NCI-H1436 (cell line): ENCODE measurements around the gene ARHGAP23.
"Not testable (repeated sequence)": the region's sequence is repeated elsewhere in the genome, so short reads cannot be mapped to it uniquely, and the experiment has no call there.

Source experiments
- DNase-seq: peaks from one replicate; lab custom pipeline; 2025; lab: John Stamatoyannopoulos, UW

The ARHGAP23 gene

DNA sequence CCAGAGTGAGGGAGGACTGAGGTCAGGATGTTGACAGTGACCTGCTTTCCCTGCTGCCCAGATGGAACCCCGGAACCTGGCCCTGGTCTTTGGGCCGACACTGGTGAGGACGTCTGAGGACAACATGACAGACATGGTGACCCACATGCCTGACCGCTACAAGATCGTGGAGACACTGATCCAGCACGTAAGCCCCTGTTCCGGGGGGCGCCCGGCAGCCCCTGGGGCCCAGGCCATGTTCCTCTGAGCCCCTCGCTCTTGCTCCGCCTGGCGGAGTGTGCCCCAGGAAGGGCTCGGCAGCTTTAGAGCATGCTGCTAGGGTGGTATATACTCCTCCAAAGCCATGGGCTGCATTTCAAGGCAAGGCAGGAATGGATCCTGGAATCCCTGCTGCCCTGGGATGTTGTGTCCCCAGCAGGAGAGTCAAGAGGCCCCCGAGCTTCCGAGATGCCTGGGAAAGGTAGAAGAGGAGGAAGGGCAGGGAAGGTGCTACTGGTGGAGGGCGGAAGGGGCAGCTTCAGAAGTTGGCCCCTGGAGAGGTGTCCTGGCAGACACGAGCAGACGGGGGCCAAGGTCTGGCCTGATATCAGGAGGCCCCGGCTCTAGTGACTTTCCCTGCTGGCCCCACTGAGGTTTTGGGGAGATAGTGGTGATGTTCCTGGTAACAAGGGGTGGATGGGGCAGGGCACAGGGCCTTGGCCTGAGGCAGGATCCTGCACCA lies 63.2 kb downstream of the ARHGAP23 start:
- DNase-seq: not testable (repeated sequence)

DNA sequence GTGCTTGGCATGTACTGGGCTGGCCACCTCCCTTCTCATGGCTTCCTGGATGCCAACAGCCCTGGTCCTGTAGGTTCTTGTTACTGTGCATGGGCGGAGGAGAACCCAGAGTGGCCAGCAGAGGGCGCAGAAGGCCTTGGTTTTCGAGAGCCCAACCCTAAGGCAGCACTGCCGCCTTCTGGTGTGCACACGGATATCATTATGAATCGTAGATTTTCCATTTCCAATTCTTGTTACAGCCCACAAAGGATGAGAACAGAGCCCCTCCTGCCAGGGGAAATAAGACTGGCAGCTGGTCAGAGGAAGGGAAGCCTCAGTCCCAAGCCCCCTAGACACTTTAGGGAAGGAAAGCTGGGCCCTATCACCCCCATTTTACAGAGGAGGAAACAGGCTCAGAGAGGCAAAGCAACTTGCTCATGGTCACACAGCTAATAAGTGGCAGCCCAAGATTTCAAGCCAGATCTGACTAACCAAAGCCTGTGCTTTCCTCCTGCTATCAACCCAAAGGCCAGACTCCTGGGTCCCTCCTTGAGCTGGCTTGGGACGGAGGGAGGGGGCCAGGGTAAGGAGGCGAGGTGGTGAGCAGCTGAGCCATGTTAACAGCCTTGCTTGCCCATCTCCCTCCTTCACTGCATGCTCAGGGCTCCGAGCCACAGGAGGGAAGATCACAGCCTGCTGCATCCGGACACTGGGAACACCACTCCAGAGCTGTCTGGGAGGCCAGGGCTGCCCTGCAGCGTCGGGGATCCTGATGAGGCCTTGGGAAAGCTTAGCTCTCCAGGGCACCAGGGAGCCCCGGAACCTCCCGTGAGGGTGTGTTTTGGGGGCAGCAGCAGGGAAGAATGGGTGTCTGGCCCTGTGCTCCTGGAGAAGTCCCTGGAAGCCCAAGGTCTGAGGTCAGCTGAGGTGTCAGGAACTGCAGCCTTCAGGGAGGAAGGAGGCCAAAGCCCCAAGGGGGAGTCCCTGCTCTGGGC lies 64.1 kb downstream of the ARHGAP23 start:
- DNase-seq: peak; percentile 91

DNA sequence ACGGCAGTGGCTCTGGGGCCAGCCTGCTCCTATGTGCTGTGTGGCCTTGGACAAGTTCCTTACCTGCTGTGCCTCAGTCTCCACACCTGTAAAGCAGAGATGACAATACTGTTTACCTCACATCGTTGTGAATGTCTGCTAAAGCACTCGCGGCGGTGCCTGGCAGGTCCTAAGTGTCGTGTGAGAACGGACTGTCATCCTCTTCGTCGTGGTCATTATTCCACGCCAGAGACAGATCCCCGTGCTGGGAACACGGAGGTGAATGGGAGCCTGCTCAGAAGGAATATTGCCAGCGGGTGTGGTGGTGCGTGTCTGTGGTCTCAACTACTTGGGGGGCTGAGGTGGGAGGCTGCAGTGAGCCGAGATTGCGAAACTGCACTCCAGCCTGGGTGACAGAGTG lies 65.9 kb downstream of the ARHGAP23 start:
- DNase-seq: not testable (repeated sequence)

DNA sequence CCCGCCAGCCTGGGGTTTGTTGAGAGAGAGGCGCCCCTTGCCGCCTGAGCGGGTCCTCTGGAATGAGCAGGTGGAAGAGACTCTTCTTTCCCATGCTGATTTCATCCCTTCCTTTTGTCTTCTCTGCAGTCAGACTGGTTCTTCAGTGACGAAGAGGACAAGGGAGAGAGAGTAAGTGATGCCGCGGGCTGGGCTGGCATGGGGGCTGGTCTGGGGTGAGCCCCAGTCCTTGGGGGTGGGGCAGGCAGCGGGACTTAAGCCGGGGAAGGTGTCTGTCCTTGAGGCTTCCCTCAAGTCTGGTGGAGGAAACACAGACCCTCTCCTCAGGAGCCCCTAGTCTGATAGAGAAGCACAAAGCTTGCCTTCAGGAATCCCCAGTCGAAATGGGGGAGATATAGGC lies 69.4 kb downstream of the ARHGAP23 start:
- not testable (repeated sequence) for DNase-seq

DNA sequence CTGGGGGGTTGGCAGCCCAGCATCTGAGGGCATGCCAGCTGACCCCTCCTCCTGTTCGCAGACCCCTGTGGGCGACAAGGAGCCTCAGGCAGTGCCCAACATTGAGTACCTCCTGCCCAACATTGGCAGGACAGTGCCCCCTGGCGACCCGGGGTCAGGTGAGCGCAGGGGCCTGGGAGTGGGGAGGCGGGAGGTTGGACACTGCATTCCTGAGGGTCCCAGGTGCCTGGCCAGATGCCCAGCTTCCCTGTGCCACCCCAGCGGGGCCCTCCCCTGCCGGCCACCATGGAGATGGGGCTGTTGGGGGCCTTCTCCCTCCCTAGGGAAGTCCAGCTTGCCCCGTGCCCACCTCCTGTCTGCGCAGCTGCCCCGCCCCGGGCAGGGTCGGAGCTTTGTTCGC lies 70.1 kb downstream of the ARHGAP23 start:
- DNase-seq: no peak

DNA sequence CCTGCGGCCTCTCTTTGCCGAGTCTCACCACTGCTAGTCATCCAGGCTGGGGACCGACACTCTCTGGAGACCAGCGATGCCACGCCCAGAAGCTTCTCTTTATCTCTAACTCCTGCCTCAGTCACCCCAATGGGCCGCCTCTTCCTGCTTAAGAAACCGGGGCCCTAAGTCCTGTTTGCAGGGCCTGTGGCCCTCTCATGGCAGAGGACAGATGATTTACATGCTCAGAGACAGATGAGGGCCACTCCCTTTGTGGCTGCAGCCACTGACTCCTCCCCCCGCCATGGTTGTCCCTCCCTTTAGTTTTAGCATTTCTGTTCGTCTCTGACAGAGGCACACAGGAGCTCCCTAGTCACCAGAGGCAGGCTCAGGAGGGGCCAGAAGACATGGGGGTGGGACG lies 71.0 kb downstream of the ARHGAP23 start:
- DNase-seq: not testable (repeated sequence)

DNA sequence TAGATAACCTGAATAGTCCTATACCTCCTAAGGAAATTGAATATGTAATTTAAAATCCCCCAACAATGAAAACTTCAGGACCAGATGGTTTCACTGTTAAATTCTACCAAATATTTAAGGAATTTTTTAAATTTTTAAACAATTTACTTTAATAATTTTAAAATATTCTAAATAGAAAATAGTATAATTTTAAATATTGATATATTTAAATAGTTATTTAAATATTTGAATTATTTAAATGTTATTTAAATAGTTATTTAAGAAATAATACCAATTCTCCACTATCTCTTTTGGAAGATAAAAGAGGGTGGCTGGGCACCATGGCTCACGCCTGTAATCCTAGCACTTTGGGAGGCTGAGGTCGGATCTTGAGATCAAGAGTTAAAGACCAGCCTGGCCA lies 73.5 kb downstream of the ARHGAP23 start:
- DNase-seq: not testable (repeated sequence)

DNA sequence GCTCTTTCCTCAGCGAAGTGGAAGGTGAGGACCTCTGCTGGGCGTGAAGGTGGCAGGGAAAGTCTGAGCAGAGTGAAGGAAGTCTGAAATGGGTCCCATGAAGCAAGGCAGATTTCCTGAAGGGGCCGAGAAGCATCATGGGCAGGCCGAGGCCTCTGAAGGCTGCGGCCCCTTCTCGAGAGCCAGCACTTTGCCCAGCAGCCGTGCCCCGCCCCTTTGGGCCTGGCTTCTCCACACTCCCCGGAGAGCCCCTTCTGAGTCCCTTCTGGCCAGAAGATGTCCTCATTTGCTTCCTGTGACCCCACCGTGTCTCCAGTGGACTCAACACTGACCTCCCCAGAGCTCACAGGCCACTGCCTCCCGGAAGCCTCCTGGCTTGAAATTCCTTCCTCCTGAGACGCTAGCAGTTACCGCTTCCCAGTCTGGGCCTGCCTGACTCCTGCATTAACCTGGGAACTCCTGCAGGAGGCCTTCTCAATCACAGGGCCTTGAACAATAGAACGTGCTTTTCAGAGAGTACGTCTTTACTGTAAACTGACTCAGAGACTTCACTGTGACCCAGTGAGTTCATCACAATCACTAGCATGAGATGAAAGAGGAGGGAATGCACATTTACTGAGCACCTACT lies 75.1 kb downstream of the ARHGAP23 start:
- not testable (repeated sequence) for DNase-seq

DNA sequence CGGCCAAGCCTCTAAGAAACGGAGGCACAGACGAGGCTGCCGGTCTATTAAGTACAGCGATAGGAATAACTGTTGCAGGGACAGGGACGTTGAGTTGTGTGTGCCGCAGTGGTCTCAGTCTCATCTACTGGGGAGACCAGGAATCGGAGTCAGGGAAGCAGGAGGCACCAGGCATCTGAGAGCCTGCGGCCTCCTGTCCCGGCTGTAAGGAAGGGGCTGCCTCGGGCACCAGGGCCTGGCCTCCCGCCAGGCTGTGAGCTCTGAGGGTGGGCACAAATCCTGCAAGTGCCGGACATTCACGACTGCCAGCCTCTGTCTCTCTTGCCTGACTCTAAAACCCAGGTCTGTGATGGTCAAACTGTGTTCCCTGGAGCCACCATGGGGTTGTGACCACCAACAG lies 76.0 kb downstream of the ARHGAP23 start:
- no peak for DNase-seq

DNA sequence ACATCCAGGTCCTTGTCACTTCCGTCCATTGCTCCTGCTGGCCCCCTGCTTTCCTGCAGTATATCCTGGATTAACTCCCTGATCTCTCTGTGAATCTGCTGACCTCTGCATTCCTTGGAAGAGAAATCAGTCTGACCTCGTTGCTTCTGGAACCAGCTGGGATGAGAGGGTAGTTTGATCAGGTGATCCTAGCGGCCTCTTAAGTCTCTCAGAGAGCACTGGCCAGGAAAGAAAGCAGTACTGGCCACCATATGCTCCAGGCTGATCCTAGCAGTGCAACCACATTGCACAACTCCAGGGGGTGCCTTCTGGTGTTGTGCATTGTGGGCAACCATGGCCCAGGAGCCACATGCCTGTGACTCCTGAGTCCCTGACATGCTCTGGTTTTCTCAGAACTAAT lies 79.2 kb downstream of the ARHGAP23 start:
- DNase-seq: no peak

DNA sequence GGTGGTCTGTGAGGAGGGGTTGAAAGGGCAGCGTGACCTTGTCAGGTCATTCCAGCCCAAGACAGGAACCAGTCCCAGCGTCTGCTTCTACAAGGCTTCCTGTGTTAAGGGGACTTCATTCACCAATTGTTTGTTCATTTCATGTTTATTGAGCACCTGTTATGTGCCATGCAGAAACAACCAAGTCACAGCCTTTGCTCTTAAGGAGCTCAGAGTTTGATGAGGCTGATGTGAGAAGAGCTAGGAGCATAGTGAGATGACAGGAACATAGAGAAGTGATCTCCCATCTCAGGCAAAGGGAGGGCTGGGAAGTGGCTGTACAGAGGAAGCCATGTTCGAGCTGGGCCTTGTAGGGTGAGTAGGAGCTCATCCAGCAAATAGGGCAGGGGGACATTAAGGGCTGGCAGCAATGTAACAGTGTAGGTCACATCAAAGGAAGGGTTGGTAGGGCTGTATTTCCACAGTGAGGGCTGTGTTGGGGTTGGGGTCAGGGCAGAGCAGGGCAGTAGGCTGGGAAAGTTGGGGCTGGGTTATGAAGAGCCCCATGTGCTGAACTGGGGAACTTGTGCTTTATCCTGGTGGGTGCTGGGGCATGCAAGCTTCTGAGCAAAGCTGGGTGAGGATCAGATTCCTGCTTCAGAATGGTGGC lies 79.8 kb downstream of the ARHGAP23 start:
- no peak for DNase-seq

DNA sequence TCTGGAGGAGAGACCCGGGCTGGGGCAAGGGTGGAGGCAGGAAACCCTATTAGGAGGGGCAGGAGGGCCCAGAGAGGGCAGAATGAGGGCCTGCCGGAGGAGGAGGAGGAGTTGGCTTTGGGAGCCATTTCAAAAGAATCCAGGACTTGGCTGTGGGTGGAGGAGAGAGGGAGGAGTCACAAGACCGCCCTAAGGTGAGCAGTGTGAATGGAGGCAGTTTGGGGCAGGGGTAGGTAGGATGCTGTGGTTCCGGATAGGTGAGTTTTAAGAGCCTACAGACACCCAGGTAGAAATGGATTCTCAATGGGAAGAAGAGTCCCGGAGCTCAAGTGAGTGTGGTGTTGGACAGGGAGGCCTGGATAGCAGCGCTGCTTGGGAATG lies 80.3 kb downstream of the ARHGAP23 start:
- no peak for DNase-seq

DNA sequence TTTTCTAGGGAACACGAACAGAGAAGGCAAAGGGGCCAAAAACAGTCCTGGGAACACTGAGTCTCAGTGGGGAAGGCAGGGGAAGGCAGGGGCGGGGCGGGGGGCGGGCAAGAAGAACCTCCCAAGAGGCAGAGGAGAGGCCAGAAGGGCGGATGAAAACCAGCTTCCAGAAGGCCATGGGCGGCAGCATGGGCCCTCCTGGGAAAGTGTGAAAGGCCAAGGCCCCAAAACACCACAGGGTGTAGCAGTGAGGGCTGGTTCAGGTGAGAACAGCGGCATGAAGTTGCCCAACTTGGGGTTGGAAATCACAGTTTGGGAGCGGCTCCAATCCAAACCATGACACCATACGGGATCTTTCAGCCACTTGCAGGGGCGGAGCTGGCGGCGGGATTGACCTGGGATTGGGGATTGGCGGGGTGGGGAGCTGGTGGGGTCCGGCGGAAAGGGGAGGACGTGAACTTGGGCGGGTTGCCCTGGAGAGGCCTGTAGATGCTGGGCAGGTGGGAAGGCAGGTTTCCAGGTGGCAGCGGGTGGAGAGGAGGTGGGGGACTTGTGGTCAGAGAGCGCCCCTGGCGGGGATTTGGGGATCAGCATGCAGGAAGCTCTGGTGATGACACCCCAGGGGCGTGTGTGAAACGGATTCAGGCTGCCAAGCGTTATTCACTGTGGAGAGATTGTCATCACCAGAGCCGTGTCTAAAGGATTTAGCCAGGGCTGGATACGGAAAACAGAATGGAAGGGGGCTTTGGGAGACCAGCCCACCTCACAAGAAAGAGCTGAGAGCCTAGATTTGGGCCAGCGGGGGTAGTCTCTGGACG lies 80.9 kb downstream of the ARHGAP23 start:
- no peak for DNase-seq

DNA sequence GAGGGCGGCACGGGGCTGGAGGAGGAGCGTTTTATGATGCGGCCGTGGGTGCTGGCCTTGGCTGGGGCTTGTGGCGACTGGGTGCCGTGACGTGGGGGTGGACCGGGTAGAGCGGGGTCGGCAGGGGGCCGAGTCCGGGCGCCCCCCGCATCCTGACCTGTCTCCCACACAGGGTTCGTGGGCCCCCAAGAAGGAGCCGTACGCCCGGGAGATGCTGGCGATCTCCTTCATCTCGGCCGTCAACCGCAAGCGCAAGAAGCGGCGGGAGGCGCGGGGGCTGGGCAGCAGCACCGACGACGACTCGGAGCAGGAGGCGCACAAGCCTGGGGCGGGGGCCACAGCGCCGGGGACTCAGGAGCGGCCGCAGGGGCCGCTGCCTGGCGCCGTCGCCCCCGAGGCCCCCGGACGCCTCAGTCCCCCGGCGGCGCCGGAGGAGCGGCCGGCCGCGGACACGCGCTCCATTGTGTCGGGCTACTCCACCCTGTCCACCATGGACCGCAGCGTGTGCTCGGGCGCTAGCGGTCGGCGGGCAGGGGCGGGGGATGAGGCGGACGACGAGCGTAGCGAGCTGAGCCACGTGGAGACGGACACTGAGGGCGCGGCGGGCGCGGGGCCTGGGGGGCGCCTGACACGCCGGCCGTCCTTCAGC lies 81.6 kb downstream of the ARHGAP23 start:
- DNase-seq: no peak

DNA sequence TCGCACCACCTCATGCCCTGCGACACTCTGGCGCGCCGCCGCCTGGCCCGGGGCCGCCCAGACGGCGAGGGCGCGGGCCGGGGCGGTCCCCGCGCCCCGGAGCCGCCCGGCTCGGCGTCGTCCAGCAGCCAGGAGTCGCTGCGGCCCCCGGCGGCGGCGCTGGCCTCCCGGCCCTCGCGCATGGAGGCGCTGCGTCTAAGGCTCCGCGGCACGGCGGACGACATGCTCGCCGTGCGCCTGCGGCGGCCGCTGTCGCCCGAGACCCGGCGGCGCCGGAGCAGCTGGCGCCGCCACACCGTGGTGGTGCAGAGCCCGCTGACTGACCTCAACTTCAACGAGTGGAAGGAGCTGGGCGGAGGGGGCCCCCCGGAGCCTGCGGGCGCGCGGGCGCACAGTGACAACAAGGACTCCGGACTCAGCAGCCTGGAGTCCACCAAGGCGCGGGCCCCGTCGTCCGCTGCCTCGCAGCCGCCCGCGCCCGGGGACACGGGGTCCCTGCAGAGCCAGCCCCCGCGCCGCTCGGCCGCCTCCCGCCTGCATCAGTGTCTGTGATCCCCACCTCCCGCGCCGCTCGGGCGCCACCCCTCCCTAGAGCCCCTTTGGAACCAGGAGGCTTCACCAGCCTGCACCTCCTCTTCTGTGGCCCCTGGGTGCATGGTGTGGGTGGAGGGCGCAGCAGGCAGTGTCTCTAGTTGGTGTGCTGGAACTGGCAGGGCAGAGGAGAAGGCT lies 82.3 kb downstream of the ARHGAP23 start:
- no peak for DNase-seq

DNA sequence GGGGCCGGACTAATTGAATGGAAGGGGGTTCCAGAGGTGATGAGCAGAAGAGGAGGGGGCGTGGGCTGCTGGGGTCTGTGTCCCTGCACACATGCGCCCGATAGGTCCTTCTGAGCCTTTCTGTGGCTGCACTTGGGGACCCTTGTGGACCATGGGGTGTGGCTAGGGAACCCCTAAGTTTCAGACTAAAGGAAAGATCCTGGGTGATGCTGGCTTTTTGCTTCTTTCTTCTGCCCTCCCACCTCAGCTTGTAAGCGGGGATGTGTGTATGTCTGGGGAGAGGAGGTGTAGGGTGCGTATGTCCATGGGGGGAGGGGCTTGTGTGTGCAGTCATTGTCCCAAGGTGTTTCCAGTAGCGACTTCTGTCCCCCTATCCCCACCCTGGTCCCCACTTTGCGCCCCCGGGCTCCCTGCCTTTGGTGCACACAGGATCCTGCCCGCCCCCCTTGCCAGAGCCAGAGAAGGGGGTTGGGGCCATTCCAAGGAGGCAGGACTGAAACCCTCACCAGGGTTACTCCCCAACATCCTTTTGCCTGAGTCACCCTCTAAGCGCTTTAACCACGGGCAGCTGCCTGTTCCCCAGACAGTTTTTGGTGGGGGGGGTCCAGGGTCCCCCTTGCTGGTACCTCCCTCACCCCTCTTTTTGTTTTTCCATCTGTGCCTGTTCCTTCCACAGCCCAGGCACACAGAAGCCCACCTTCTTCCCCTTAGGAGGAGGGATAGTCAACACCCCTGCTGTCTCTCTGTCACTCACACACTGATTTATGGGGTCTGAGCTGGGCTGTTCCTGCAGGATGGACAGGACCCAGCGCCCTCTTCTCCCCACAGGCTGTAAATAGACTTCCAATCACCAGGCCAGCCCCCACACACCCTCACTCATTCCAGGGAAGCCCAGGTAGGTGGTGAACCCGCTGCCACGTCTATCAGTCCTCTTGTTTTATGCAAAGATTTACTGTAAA lies 83.2 kb downstream of the ARHGAP23 start:
- no peak for DNase-seq

DNA sequence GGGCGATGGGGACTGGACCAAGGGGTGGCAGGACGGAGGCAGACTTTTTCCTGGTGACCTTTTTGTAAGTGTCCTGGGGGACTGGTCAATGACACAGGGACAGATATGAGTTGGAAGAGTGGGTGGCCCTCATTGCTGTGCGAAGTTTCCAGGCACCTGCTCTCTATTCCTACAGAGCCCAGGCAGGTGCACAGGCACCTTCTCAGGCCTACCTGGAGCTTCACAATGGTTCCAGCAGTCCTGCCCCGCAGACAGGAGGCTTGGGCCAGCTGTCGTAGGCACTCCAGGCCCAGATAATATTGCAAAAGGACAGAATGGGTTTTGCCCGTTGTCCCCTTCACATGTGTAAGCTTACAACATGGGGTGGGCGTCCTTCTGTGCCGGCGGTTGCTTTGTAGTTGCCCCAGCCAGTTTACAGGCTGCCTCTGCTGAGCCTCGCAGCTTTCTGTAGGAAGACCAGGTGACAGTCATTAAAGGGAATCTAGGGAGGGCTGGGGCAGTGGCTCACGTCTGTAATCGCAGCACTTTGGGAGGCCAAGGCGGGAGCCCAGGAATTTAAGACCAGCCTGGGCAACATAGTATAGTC lies 84.3 kb downstream of the ARHGAP23 start:
- no peak for DNase-seq

DNA sequence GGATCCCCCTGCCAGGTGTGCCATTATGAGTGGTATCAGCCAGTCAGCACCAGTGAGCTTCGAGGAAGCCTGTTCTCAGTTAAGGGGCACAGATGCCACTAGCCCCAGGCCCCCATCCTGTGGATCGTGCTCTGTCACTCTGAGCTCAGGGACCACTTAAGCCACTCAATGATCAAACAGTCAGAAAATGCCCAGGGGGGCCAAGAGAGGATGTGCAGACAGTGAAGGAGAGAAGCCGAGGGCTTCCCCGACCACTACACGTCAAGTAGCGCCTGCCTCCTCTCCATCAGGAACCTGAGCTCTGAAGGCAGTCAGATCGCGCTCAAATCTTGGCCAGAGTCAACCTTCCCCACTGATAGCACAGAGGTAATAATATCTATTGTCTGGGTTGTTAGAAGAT lies 98.3 kb downstream of the ARHGAP23 start:
- DNase-seq: peak; percentile 46

DNA sequence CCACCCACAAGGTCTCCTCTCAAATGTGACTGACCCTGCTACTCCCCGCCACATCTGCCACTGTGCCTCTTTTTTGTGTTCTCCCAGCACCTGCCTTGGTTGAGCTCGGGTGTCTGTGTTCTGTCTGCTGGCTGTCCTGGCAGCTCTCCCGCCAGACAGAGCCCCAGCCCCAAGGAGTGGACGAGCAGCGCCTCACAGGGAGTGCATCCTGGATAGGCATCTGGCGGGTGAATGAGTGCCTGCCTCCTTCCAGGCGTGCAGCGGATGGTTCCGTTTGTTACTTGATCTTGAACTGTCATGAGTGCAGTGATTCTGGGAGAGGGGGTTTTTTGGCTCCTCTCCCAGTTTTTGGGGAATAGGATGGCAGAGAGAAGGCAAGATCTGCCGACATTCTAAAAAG lies 99.9 kb downstream of the ARHGAP23 start:
- peak; percentile 41 for DNase-seq
